Neural cell (in vitro differentiated cells): Measurements from ENCODE around the gene GRIK2. TPM values are rescaled to one million over a fixed set of nuclear protein-coding genes. Genes with fewer than 3 reads are reported as not detected.

ENCODE experiments used
- H2AFZ ChIP-seq: fragments of 200-600, 300-800 bp; sonication (generic), shearing (Covaris generic); 2 replicates; pipeline ENCODE4 v1.6.0; 2014; ENCODE audit warnings: low read depth, mild to moderate bottlenecking, antibody characterized with exemption, low read length, moderate library complexity
- H3F3A ChIP-seq: fragments of 200-600 bp; shearing (Covaris generic); 2 replicates; pipeline ENCODE4 v1.6.1; 2016; ENCODE audit warnings: mild to moderate bottlenecking, moderate library complexity, mixed read lengths, antibody characterized with exemption, low read length; ENCODE audit not compliant: insufficient read depth, poor library complexity, severe bottlenecking
- H3K27ac ChIP-seq: fragments of 200-600, 300-800 bp; sonication (generic), shearing (Covaris generic); 2 replicates; pipeline ENCODE4 v1.5.1; 2014; ENCODE audit warnings: mild to moderate bottlenecking, low read length, moderate library complexity
- H3K27me3 ChIP-seq: fragments of 300-800, 200-600 bp; sonication (generic), shearing (Covaris generic); 2 replicates; pipeline ENCODE4 v1.6.0; 2014; ENCODE audit warnings: mild to moderate bottlenecking, low read depth, low read length, moderate library complexity; ENCODE audit not compliant: insufficient read depth
- H3K36me3 ChIP-seq: fragments of 300-800, 200-600 bp; sonication (generic), shearing (Covaris generic); 2 replicates; pipeline ENCODE4 v1.5.1; 2014; ENCODE audit warnings: mild to moderate bottlenecking, antibody characterized with exemption, low read length, moderate library complexity; ENCODE audit not compliant: insufficient read depth
- H3K4me2 ChIP-seq: fragments of 300-800, 200-600 bp; sonication (generic), shearing (Covaris generic); 2 replicates; pipeline ENCODE4 v1.6.0; 2014; ENCODE audit warnings: mild to moderate bottlenecking, low read length
- H3K4me3 ChIP-seq: fragments of 300-800, 200-600 bp; sonication (generic), shearing (Covaris generic); 2 replicates; pipeline ENCODE4 v1.5.1; 2014; ENCODE audit warnings: mild to moderate bottlenecking, low read length, moderate library complexity
- H3K79me2 ChIP-seq: fragments of 200-600 bp; shearing (Covaris generic); replicated peaks from 2 replicates; pipeline ENCODE4 v1.6.0; 2014; ENCODE audit warnings: mild to moderate bottlenecking, low read length, moderate library complexity; ENCODE audit not compliant: insufficient read depth
- H3K9ac ChIP-seq: fragments of 300-800, 200-600 bp; sonication (generic), shearing (Covaris generic); 2 replicates; pipeline ENCODE4 v1.6.1; 2016; ENCODE audit warnings: mild to moderate bottlenecking, low read length, mixed read lengths
- H3K9me2 ChIP-seq: fragments of 200-600 bp; shearing (Covaris generic); 2 replicates; pipeline ENCODE4 v1.6.1; 2016; ENCODE audit warnings: mild to moderate bottlenecking, low read length, mixed read lengths; ENCODE audit not compliant: insufficient read depth
- H3K9me3 ChIP-seq: fragments of 200-600, 300-800 bp; sonication (generic), shearing (Covaris generic); 2 replicates; pipeline ENCODE4 v1.6.1; 2016; ENCODE audit warnings: mild to moderate bottlenecking, mixed run types, low read length, moderate library complexity, mixed read lengths
- H4K20me1 ChIP-seq: fragments of 200-600 bp; shearing (Covaris generic); 2 replicates; pipeline ENCODE4 v1.6.1; 2016; ENCODE audit warnings: mild to moderate bottlenecking, mixed run types; ENCODE audit not compliant: insufficient read depth
- EP300 ChIP-seq: fragments of 450-650 bp; conservative IDR thresholded peaks from 2 replicates; pipeline ENCODE4 v1.6.1; 2014; ENCODE audit warnings: antibody characterized with exemption, mild to moderate bottlenecking, moderate library complexity; ENCODE audit not compliant: poor library complexity, severe bottlenecking
- EZH2 ChIP-seq: fragments of 200-600, 300-800 bp; shearing (Covaris generic), sonication (generic); IDR thresholded peaks from 2 replicates; pipeline ENCODE4 v1.6.1; 2014; ENCODE audit warnings: antibody characterized with exemption, low read length, borderline replicate concordance, mild to moderate bottlenecking; ENCODE audit not compliant: insufficient read depth, poor library complexity, severe bottlenecking
- MXI1 ChIP-seq: fragments of 450-650 bp; conservative IDR thresholded peaks from 2 replicates; pipeline ENCODE4 v1.6.1; 2014; ENCODE audit warnings: antibody characterized with exemption, mild to moderate bottlenecking; ENCODE audit not compliant: poor library complexity, severe bottlenecking
- POLR2AphosphoS5 ChIP-seq: IDR thresholded peaks from 2 replicates; pipeline ENCODE4 v1.6.1; 2012
- RAD21 ChIP-seq: fragments of 450-650 bp; conservative IDR thresholded peaks from 2 replicates; pipeline ENCODE4 v1.6.1; 2014; ENCODE audit warnings: antibody characterized with exemption, mild to moderate bottlenecking, moderate library complexity
- REST ChIP-seq: IDR thresholded peaks from 2 replicates; pipeline ENCODE4 v1.6.1; 2012; ENCODE audit warnings: borderline replicate concordance
- SMC3 ChIP-seq: fragments of 450-650 bp; conservative IDR thresholded peaks from 2 replicates; pipeline ENCODE4 v1.6.1; 2014; ENCODE audit warnings: antibody characterized with exemption, mild to moderate bottlenecking, moderate library complexity; ENCODE audit not compliant: poor library complexity
- TAF1 ChIP-seq: IDR thresholded peaks from 2 replicates; pipeline ENCODE4 v1.6.1; 2012; ENCODE audit warnings: low read depth
- polyA plus RNA-seq: library from polyadenylated mRNA; depleted of rRNA; stranded (reverse); fragments of >200 nt; gene quantifications from 2 replicates; pipeline ENCODE4 v1.2.3, GENCODE V29; 2014
- TF ChIP-seq, protein P1 (sequence below): fragments of 450-650 bp; IDR thresholded peaks from 2 replicates; pipeline ENCODE4 v1.5.1; 2014; ENCODE audit warnings: antibody characterized with exemption, mild to moderate bottlenecking, moderate library complexity; ENCODE audit not compliant: poor library complexity, severe bottlenecking

Gene GRIK2
- polyA plus RNA-seq, 1 donor from 2014 or later, result 106 TPM

GRCh38 chr6:101676187-101676586 lies 282.7 kb downstream of the GRIK2 start:
- no peak overlapping the region for H2AFZ ChIP-seq
- TF ChIP-seq EZH2 (no peak), EP300 (no peak), RAD21 (no peak), SMC3 (no peak), TAF1 (no peak), REST (no peak)
- no peak overlapping the region for H3K27ac ChIP-seq
- no peak overlapping the region for H3K9ac ChIP-seq
- no peak overlapping the region for H3K4me2 ChIP-seq
- H3K27me3 ChIP-seq, result no peaks in the 10 kb centered on the region
- H3K79me2 ChIP-seq, result no peaks in the 10 kb centered on the region
- no peaks in the 10 kb centered on the region for H4K20me1 ChIP-seq
- H3F3A ChIP-seq, result no peaks in the 10 kb centered on the region
- no peaks in the 10 kb centered on the region for H3K9me3 ChIP-seq
- H3K4me3 ChIP-seq, result no peak overlapping the region
- H3K36me3 ChIP-seq, result no peaks in the 10 kb centered on the region
- H3K9me2 ChIP-seq, result no peaks in the 10 kb centered on the region

GRCh38 chr6:101682937-101683336 lies 289.4 kb downstream of the GRIK2 start:
- H3K9ac ChIP-seq, result no peak overlapping the region
- H3F3A ChIP-seq, result no peaks in the 10 kb centered on the region
- H3K27me3 ChIP-seq, result no peaks in the 10 kb centered on the region
- no peaks in the 10 kb centered on the region for H3K9me2 ChIP-seq
- no peak overlapping the region for H3K4me2 ChIP-seq
- no peaks in the 10 kb centered on the region for H3K36me3 ChIP-seq
- no peaks in the 10 kb centered on the region for H3K9me3 ChIP-seq
- H3K27ac ChIP-seq, result no peak overlapping the region
- no peaks in the 10 kb centered on the region for H4K20me1 ChIP-seq
- H2AFZ ChIP-seq, result no peak overlapping the region
- TF ChIP-seq POLR2AphosphoS5 (no peak), TAF1 (no peak), EZH2 (no peak), RAD21 (no peak), MXI1 (no peak), SMC3 (no peak), EP300 (no peak)
- TF ChIP-seq, protein P1, sequence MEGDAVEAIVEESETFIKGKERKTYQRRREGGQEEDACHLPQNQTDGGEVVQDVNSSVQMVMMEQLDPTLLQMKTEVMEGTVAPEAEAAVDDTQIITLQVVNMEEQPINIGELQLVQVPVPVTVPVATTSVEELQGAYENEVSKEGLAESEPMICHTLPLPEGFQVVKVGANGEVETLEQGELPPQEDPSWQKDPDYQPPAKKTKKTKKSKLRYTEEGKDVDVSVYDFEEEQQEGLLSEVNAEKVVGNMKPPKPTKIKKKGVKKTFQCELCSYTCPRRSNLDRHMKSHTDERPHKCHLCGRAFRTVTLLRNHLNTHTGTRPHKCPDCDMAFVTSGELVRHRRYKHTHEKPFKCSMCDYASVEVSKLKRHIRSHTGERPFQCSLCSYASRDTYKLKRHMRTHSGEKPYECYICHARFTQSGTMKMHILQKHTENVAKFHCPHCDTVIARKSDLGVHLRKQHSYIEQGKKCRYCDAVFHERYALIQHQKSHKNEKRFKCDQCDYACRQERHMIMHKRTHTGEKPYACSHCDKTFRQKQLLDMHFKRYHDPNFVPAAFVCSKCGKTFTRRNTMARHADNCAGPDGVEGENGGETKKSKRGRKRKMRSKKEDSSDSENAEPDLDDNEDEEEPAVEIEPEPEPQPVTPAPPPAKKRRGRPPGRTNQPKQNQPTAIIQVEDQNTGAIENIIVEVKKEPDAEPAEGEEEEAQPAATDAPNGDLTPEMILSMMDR, result no peak
- H3K4me3 ChIP-seq, result no peak overlapping the region
- no peaks in the 10 kb centered on the region for H3K79me2 ChIP-seq

DNA sequence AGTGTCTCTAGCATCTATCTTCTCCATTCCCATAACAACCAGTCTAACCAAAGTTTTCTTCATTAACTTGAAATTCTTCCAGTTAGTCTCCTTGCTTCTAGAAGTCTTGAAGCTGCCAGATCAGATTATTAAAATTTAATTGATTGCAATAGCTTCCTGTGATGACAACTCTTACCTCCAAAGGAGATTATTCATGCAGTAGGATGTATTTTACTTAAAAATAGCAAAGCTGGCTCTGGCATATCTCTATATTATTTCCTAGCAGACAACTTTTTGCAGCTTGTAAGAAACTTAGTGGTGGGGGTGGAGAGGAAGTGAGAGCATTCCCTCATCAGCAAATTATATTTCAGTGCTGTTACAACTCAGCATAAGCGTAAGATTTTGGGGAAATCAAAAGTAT lies 290.4 kb downstream of the GRIK2 start:
- Histone ChIP-seq H3K79me2 (no peaks in the 10 kb centered on the region), H3K9ac (no peak overlapping the region), H3K27ac (no peak overlapping the region), H3K9me2 (no peaks in the 10 kb centered on the region), H2AFZ (no peak overlapping the region), H4K20me1 (no peaks in the 10 kb centered on the region), H3K9me3 (no peaks in the 10 kb centered on the region), H3K36me3 (no peaks in the 10 kb centered on the region), H3K4me2 (no peak overlapping the region), H3K4me3 (no peak overlapping the region), H3K27me3 (no peaks in the 10 kb centered on the region), H3F3A (no peaks in the 10 kb centered on the region)
- TF ChIP-seq EZH2 (no peak), POLR2AphosphoS5 (no peak), RAD21 (no peak), EP300 (no peak), TAF1 (no peak), REST (no peak), SMC3 (no peak), MXI1 (no peak)
- TF ChIP-seq, protein P1, result no peak
